Lung (tissue), 16 donors: ENCODE data around the gene GREM2. TPM values are rescaled to one million over a fixed set of nuclear protein-coding genes. Genes with fewer than 3 reads are reported as not detected.
A peak's percentile ranks its signal among the peaks of the same experiment; 100 is the strongest.

Experiments used
- ATAC-seq: fragments of 200-7000 bp; cut with Tn5 transposase; one replicate; pipeline ENCODE4 v1.9.1; 2020; ENCODE audit warnings: moderate number of reproducible peaks; ENCODE audit not compliant: insufficient read depth, low FRiP score
- DNase-seq, 3 donors: peaks; one replicate each; pipeline ENCODE4 v3.0.0-alpha.2; 2013 to 2017
- H3K27ac ChIP-seq, 2 donors: one replicate each; pipeline ENCODE4 v1.5.1; 2013; ENCODE audit warnings: mild to moderate bottlenecking in 2 of 2, moderate library complexity in 2 of 2, control low read depth in 1 of 2, inconsistent platforms in 1 of 2, low read depth in 1 of 2, low read length in 1 of 2
- H3K27me3 ChIP-seq, 3 donors: one replicate each; pipeline ENCODE4 v1.5.1; 2013; ENCODE audit warnings: low read length in 2 of 3; ENCODE audit not compliant: control insufficient read depth in 3 of 3, insufficient read depth in 3 of 3
- H3K36me3 ChIP-seq, 4 donors: one replicate each; pipeline ENCODE4 v1.5.1; 2013; ENCODE audit warnings: low read length in 4 of 4, mild to moderate bottlenecking in 1 of 4, moderate library complexity in 1 of 4; ENCODE audit not compliant: control insufficient read depth in 4 of 4, insufficient read depth in 4 of 4
- H3K4me1 ChIP-seq, 5 donors: one replicate each; pipeline ENCODE4 v1.5.1; 2013; ENCODE audit warnings: low read length in 5 of 5, mild to moderate bottlenecking in 2 of 5, moderate library complexity in 1 of 5; ENCODE audit not compliant: control insufficient read depth in 5 of 5, insufficient read depth in 5 of 5
- H3K4me3 ChIP-seq: one replicate; pipeline ENCODE4 v1.5.1; 2013; ENCODE audit warnings: mild to moderate bottlenecking, control low read depth, moderate library complexity
- H3K9ac ChIP-seq, 2 donors: one replicate each; pipeline ENCODE4 v1.5.1; 2013; ENCODE audit warnings: low read length in 2 of 2, control low read depth in 1 of 2; ENCODE audit not compliant: insufficient read depth in 1 of 2
- H3K9me3 ChIP-seq, 4 donors: one replicate each; pipeline ENCODE4 v1.5.1; 2013; ENCODE audit warnings: low read length in 3 of 4, mild to moderate bottlenecking in 1 of 4, moderate library complexity in 1 of 4; ENCODE audit not compliant: control insufficient read depth in 4 of 4, insufficient read depth in 3 of 4
- WGBS, 2 donors: extraction: QIAGEN DNeasy Blood & Tissue Kit; methylation state at CpG; one replicate each; pipeline ENCODE4 v1.1.7; 2013; 5-methylcytosine and 5-hydroxymethylcytosine counted together
- long read RNA-seq, 5 donors: transcript quantifications; one replicate each; lab custom pipeline, GENCODE V29; 2026
- polyA plus RNA-seq, 2 donors: library from polyadenylated mRNA; stranded (reverse); fragments of 200-250 nt; gene quantifications; one replicate each; pipeline ENCODE4 v1.2.1, GENCODE V29; 2013
- total RNA-seq, 2 donors: library from RNA; depleted of rRNA in 1 of 2; stranded (reverse); fragments of >200 nt in 1 of 2; gene quantifications; one replicate each; pipeline ENCODE4 v1.2.1, GENCODE V29; 2014 to 2021
- TF ChIP-seq, protein P1 (sequence below): IDR thresholded peaks from 2 replicates; pipeline ENCODE4 v1.5.1; 2012; ENCODE audit warnings: mild to moderate bottlenecking; ENCODE audit errors: control extremely low read depth, extremely low read depth
- donor health status: control.
- donor health status: control.
- donor health status: Bipolar disorder and iron deficiency.
- donor health status: healthy.
- donor health status: DM: yes; HTN: yes; CAD: no.

GREM2 gene
- total RNA-seq, result 1 to 10 TPM in 1 of 2 donors, under 1 TPM in 1; 0.92 to 8.8 TPM
- under 1 TPM; 0.47 to 0.60 TPM for polyA plus RNA-seq
- long read RNA-seq, donor 1, full-length matches to known transcripts, result 3 of 3 reads
- long read RNA-seq, donor 1, partial matches to known transcripts, result 0 of 3 reads
- long read RNA-seq, donor 1, other reads (novel, unspliced or antisense), result 0 of 3 reads
- long read RNA-seq, donor 2, result 0 reads
- long read RNA-seq, donor 3, full-length matches to known transcripts, result 2 of 2 reads
- long read RNA-seq, donor 3, partial matches to known transcripts, result 0 of 2 reads
- long read RNA-seq, donor 3, other reads (novel, unspliced or antisense), result 0 of 2 reads
- long read RNA-seq, donor 4, result 0 reads
- long read RNA-seq, donor 5, full-length matches to known transcripts, result 1 of 1 reads
- long read RNA-seq, donor 5, partial matches to known transcripts, result 0 of 1 reads
- long read RNA-seq, donor 5, other reads (novel, unspliced or antisense), result 0 of 1 reads

DNA sequence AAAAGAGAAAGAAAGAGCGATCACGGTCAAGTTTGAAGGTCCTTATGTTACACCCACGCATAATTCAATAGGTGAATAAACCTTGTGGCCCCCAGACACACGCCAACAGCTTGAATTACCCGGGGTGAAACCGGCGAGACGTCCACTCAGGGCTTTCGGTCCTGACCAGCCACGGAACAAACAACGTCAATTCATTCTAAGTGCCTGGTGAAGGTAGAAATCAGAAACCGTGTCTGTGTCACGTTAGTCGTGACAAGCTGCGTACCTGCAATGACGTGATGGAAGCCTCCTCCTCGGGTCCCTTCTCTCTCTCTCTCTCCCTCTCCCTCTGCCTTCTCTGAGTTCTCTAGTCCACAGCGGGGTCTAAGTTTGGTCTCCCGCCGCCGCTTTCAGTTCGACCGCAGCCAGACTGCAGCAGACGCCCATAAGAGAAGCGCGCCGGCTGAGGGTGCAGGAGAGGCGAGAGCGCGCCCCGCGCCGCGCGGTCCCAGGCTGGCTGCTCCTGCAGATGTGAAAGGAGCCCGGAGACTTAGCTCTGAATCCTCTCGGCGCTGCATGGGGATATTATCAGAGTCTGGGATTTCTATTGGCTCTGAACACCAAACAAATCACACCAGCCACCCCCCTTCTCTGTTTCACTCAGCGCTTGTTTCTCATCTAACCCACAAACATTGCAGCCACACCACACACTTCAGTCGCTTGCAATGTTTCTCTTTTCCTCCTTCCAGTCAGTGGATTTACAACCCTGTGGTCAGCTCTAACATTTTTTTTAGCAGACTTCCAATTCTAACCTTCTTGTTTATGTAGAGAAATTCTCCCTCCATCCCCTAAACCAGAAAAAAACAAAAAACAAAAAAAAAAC is at the start of gene GREM2:
GREM2 (minus strand) TSS at position 537 of the 862 bp plus-strand sequence. CDS start 118,680 bp downstream, outside the sequence.
- H3K27ac ChIP-seq, result no peak within 1 kb of the TSS
- no peaks in the 10 kb centered on the region for H3K36me3 ChIP-seq
- H3K9ac ChIP-seq, result peak within 1 kb of the TSS; percentile 59 to 96
- H3K9me3 ChIP-seq, result peaks cover 0 to 1% (median 0%) of the 10 kb centered on the region in 4 donors
- H3K4me1 ChIP-seq, result peaks cover 0 to 2% (median 0%) of the 10 kb centered on the region in 5 donors
- DNase-seq (peak; percentile 71 to 84 (median 79)), ATAC-seq (no peak)
- TF ChIP-seq, protein P1, sequence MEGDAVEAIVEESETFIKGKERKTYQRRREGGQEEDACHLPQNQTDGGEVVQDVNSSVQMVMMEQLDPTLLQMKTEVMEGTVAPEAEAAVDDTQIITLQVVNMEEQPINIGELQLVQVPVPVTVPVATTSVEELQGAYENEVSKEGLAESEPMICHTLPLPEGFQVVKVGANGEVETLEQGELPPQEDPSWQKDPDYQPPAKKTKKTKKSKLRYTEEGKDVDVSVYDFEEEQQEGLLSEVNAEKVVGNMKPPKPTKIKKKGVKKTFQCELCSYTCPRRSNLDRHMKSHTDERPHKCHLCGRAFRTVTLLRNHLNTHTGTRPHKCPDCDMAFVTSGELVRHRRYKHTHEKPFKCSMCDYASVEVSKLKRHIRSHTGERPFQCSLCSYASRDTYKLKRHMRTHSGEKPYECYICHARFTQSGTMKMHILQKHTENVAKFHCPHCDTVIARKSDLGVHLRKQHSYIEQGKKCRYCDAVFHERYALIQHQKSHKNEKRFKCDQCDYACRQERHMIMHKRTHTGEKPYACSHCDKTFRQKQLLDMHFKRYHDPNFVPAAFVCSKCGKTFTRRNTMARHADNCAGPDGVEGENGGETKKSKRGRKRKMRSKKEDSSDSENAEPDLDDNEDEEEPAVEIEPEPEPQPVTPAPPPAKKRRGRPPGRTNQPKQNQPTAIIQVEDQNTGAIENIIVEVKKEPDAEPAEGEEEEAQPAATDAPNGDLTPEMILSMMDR, result no peak
- WGBS, 2 donors, result 2% methylated on average over 40 of the region's 40 CpGs
- H3K27me3 ChIP-seq, result peaks cover 0 to 28% (median 18%) of the 10 kb centered on the region in 3 donors
- peak within 1 kb of the TSS; percentile 17 for H3K4me3 ChIP-seq

DNA sequence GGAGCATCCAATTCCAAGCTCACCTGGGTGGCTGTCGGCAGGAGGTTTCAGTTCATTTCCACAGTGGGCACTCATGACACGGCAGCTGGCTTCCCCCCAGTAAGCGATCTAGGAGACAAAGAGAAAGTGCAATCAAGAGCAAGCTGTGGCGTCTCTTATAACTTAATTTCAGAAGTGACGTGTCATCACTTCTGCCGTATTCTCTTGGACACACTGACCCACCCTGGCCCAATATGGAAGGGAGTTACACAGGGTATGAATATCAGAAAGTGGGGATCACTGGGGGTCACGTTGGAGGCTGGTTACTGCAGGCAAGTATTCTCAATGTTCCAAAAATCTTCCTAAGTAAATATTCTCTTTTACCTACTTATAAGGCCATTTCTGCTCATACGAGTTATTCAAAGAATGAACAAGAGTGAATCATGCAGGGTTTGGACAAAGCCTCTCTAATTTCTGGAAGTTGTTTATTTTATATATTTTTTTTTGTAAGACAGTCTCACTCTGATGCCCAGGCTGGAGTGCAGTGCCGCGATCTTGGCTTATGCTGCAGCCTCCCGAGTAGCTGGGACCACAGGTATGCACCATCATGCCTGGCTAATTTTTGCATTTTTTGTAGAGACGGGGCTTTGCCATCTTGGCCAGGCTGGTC is 46.5 kb upstream of the GREM2 start:
- no peaks in the 10 kb centered on the region for H3K27me3 ChIP-seq
- H3K9me3 ChIP-seq, result peaks cover 0 to 3% (median 0%) of the 10 kb centered on the region in 4 donors
- H3K9ac ChIP-seq, result no peak overlapping the region
- TF ChIP-seq, protein P1, result no peak
- ATAC-seq (no peak), DNase-seq (no peak)
- no peaks in the 10 kb centered on the region for H3K36me3 ChIP-seq
- no peak overlapping the region for H3K27ac ChIP-seq
- 75 to 87% methylated on average over 12 of the region's 12 CpGs for WGBS, 2 donors
- no peak overlapping the region for H3K4me3 ChIP-seq
- H3K4me1 ChIP-seq, result no peaks in the 10 kb centered on the region

DNA sequence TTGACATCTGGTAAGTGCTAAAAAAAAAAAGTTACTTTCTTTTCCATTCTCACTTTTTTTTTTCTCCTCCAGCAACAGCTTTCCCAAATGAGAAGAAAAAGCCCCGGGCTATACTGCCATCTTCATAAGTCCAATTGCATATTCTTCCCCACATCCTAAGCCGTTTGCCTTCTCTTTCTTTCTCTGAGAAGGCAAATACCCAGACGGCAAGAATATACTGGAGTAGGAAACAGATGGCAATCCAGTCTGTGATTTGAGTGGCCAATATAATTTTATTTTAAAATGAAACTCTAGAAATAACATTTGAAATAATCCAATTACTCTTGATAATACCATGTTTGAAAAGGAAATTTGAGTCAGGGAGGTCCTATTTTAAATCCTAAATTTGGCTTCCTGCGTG is 44.6 kb upstream of the GREM2 start:
- TF ChIP-seq, protein P1, result no peak
- H3K9ac ChIP-seq, result no peak overlapping the region
- H3K9me3 ChIP-seq, result peaks cover 0 to 5% (median 0%) of the 10 kb centered on the region in 4 donors
- DNase-seq, result no peak
- no peaks in the 10 kb centered on the region for H3K27me3 ChIP-seq
- no peak overlapping the region for H3K4me3 ChIP-seq
- no peak for ATAC-seq
- H3K27ac ChIP-seq, result no peak overlapping the region
- WGBS, 2 donors, result 86 to 89% methylated on average over 4 of the region's 4 CpGs
- no peaks in the 10 kb centered on the region for H3K4me1 ChIP-seq
- no peaks in the 10 kb centered on the region for H3K36me3 ChIP-seq
